Activated effector memory CD4-positive, alpha-beta T cell treated with Interleukin-2 at 50 U/mL for 16 hours (primary cell): ENCODE data around the gene TMEM116.
"Not testable (repeated sequence)": the region's sequence is repeated elsewhere in the genome, so short reads cannot be mapped to it uniquely, and the experiment has no call there.

Experiments used
- DNase-seq: peaks from one replicate; pipeline ENCODE4 v3.0.0-alpha.2; 2020

The TMEM116 gene

GRCh38 chr12:111975161-111975931 is 37.6 kb downstream of the TMEM116 start:
- no peak for DNase-seq

DNA sequence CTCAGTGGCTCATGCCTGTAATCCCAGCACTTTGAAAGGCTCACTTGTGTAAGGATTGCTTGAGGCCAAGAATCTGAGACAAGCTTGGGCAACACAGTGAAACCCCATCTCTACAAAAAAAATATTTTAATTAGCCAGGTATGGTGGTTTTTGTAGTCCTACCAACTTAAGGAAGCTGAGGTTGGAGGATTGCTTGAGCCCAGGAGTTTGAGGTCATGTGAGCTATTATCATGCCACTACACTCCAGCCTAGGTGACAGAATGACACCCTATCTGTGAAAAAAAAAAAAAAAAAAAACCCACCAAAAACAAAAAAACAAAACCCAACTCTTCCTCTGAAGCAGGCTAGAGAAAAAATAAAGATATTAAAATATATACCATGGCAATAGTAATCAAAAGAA is 41.2 kb downstream of the TMEM116 start:
- DNase-seq, result no peak

GRCh38 chr12:111964935-111965334 is 48.0 kb downstream of the TMEM116 start:
- no peak for DNase-seq

DNA sequence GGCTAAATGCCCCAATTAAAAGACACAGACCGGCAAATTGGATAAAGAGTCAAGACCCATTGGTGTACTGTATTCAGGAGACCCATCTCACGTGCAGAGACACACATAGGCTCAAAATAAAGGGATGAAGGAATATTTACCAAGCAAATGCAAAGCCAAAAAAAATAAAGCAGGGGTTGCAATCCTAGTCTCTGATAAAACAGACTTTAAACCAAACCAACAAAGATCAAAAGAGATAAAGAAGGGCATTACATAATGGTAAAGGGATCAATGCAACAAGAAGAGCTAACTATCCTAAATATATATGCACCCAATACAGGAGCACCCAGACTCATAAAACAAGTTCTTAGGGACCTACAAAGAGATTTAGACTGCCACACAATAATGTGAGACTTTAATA is 53.4 kb downstream of the TMEM116 start:
- DNase-seq, result not testable (repeated sequence)

DNA sequence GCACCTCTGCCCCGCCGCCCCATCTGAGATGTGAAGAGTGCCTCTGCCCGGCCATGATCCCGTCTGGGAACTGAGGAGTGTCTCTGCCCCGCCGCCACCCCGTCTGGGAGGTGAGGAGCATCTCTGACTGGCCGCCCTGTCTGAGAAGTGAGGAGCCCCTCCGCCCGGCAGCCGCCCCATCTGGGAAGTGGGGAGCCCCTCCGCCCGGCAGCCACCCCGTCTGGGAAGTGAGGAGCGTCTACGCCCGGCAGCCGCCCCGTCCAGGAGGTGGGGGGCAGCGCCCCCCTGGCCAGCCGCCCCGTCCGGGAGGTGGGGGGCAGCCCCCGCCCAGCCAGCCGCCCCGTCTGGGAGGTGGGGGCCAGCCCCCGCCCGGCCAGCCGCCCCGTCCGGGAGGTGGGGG is 55.7 kb downstream of the TMEM116 start:
- not testable (repeated sequence) for DNase-seq

GRCh38 chr12:111954969-111955368 is 58.0 kb downstream of the TMEM116 start:
- DNase-seq, result no peak

DNA sequence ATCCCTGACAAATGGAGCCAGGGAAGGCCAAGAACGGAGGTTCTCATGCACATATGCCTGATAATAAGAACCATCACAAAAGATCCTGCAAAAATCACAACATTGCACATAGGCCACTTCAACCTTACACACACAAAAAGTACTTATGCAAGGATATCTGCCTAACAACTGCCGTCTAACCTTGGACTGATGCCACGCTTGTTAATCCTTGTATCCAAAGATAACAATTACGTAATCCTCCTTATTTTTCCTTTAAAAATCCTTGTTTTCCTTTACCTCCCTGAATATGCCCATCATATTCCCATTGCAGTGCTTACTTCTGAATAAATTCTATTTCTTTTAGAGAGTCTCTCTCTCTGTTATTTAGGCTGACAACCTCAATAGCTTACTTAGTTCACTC is 59.5 kb downstream of the TMEM116 start:
- DNase-seq, result no peak

DNA sequence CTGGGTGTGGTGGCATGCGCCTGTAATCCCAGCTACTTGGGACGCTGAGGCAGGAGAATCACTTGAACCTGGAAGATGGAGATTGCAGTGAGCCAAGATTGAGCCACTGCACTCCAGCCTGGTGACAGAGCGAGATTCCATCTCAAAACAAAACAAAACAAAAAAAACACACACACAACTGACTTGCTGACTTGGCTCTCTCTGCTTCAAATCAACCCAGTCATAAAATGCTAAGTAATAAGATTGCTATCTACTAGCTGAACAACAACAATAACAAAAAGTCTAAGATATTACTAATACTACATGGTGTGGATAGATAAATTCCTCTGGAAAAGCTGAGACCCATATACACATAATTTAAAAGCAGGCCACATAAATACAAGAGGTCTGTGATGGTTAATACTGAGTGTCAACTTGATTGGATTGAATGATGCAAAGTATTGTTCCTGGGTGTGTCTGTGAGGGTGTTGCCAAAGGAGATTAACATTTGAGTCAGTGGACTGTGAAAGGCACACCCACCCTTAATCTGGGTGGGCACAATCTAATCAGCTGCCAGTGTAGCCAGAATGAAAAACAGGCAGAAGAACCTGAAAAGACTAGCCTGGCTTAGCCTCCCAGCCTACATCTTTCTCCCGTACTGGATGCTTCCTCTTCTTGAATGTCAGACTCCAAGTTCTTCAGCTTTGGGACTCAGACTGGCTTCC is 60.7 kb downstream of the TMEM116 start:
- DNase-seq, result not testable (repeated sequence)

GRCh38 chr12:111950961-111951676 is 61.8 kb downstream of the TMEM116 start:
- DNase-seq, result not testable (repeated sequence)

GRCh38 chr12:111943929-111944328 is 69.0 kb downstream of the TMEM116 start:
- no peak for DNase-seq

DNA sequence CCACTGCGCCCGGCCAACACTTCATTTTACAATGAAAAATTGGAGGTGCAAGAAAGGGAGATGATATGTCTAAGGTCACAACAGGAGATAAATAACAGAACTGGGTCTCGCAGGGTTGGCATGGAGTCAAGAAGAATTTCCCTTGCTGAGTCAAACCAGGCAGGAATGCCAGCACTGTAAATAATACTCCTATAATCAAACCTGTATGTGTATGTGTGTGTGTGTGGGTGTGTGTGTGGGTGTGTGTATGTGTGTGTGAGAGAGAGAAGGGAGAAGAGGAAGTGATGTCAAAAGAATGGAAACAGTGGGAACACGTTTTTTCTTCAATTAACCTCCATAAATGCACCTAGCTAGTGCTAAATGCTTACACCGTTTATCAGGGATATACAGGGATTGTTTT is 70.4 kb downstream of the TMEM116 start:
- no peak for DNase-seq

DNA sequence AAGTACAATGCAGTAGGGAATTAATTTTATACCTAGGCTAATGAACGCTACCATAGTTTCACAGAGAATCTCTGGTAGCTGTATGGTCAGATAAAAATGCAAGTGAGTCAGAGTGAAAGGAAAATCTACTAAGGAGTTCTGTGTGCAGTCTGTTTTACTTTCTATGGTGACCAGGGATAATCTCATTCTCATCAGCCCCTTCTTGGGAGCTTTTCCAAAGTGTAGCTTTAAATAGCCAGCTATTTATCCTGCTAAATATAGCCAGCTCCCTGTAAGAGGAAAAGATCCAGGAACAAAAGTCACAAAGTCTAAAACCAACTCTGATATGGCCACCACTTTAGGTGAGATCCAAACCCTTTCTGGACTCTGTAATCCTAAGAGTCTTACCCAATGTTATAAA is 75.5 kb downstream of the TMEM116 start:
- DNase-seq, result no peak

DNA sequence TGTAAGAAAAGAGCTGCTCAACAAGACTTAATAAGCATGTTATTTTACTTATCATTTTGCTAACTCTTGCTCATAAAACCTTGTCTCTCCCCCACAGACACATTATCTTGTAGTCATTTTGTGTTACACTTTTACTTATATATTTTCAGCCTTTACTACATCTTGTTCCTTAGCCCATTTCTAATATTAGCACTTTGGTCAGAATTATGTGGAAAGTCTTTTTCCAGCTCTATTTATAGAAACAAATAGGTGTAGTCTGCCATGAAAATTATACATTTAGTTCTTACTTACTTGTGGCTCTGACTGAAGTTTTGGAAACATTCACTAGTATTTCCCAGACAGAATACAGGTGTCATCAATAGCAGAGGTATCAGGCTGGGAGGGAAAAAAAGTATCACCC is 76.1 kb downstream of the TMEM116 start:
- no peak for DNase-seq

DNA sequence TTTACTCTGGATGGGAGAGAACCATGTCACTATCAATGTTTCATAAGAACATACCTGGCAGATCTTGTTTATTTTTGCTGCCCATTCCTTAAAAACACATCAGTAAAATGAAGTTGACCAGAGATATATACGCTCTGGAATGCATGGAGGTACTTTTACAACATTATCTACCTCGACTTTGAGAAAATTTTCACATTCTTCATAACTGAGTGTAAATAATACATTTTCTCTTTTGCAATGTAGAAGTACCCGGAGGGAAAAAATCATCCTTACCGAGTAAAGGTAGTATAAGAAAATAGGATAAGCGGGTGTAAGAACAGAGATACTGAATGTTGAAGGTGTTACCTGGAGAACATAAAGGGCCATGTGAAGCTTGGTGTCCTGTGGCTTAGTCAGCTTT is 80.7 kb downstream of the TMEM116 start:
- no peak for DNase-seq

- no peak for DNase-seq
Measured at GRCh38 chr12:111927346-111927745, 85.6 kb downstream of the TMEM116 start.

DNA sequence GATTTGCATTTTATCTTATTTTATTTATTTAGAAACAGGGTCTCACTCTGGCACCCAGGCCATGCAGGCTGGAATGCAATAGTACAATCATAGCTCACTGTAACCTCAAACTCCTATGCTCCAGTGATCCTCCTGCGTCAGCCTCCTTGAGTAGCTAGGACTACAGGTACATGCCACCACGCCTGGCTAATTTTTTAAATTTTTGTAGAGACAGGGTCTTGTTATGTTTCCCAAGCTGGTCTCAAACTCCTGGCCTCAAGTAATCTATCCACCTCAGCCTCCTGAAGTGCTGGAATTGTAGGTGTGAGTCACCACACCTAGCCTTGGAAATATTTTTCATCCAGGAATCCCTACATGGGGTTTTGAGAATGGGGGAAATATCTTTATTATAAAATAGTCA is 86.3 kb downstream of the TMEM116 start:
- DNase-seq, result no peak

GRCh38 chr12:111925171-111925570 is 87.8 kb downstream of the TMEM116 start:
- DNase-seq, result no peak

- DNase-seq, result no peak
Measured at GRCh38 chr12:111907740-111908139, 105.2 kb downstream of the TMEM116 start.

DNA sequence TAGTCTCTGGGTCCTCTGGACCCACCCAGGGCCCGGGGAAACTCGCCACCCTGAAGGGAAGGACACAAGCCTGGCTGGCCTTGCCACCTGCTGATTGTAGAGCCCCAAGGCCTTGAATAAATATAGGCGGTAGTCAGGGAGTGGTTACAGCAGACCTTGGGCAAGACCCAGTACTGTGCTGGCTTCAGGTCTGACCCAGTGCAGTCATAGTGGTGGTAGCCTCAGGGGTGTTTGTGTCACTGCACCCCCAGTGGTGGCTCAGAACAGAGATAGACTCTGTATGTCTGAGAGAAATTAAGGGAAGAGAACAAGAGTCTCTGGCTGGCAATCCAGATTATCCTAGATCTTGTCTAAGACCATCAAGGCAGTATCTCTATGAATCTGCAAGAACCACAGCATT is 107.5 kb downstream of the TMEM116 start:
- DNase-seq, result no peak

DNA sequence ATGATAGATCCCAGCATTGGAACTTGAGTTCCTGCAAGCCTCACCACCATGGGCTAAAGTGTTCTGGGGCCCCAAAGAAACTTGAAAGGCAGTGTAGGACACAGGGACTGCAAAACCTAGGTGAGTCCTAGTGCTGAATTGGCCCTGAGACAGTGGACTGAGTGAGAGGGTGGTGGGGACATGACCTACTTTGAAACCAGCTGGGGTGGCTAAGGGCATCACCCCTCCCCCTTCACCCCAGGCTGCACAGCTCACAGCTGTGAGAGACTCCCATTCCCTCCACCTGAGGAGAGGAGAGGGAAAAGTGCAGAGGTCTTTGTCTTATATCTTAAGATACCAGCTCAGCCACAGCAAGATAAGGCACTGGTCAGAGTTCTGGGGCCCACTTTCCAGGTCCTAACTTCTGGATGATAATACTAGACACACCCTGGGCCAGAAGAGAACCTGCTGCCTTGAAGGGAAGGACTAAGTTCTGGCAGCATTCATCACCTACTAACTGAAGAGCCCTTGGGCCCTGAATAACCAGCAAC is 108.5 kb downstream of the TMEM116 start:
- DNase-seq, result no peak

DNA sequence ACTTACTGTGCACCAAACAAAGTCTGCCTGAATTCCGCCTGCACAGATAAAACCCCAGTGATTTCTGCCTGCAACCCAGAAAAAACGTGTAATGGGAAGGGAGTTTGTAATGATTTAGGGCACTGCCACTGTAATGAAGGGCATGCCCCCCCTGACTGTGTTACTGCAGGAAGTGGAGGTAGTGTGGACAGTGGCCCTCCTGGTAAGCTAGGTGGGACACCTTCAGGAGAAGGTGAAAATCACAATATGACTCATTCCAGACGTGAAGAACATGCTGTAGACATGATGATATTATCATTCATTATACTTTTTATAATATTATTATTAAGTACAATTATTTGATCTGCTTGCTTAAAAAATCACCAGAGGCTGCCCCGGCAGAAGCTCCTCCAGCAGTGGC is 111.8 kb downstream of the TMEM116 start:
- no peak for DNase-seq

DNA sequence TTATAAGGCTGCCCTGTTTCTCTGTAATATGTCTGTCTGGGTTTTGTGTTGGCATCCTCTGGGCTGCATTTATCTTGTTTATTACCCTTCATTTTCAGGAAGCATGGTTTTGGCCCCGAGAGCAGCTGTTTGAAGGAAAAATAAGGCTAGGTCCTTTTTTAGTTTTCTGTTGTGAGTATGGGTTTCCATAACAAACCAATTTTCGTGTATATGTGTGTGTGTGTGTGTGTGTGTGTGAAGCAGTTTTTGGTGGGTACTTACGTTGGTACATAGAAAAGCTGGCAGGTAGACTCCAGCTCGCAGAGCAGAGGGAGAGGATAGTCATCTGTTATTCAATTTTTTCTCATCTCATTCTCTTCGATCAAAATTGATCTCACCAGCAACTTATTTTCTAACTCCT is 118.4 kb downstream of the TMEM116 start:
- DNase-seq, result no peak

GRCh38 chr12:111893287-111893686 is 119.7 kb downstream of the TMEM116 start:
- DNase-seq, result no peak
